ENCODE measurements around the gene PKD1L1. TPM values are rescaled to one million over a fixed set of nuclear protein-coding genes. Genes with fewer than 3 reads are reported as not detected.

Gene PKD1L1
- total RNA-seq, 1 experiment from 2014 or later: 0.17 TPM

- TF ChIP-seq, protein P1, sequence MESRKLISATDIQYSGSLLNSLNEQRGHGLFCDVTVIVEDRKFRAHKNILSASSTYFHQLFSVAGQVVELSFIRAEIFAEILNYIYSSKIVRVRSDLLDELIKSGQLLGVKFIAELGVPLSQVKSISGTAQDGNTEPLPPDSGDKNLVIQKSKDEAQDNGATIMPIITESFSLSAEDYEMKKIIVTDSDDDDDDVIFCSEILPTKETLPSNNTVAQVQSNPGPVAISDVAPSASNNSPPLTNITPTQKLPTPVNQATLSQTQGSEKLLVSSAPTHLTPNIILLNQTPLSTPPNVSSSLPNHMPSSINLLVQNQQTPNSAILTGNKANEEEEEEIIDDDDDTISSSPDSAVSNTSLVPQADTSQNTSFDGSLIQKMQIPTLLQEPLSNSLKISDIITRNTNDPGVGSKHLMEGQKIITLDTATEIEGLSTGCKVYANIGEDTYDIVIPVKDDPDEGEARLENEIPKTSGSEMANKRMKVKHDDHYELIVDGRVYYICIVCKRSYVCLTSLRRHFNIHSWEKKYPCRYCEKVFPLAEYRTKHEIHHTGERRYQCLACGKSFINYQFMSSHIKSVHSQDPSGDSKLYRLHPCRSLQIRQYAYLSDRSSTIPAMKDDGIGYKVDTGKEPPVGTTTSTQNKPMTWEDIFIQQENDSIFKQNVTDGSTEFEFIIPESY (IDR thresholded peaks at IDR 0.05; ENCODE audit: extremely low read depth, insufficient replicate concordance, low read length): no peak
- no peak for TF ChIP-seq EZH2 (IDR thresholded peaks at IDR 0.05)
Measured at GRCh38 chr7:47991270-47991669, 43.0 kb upstream of the PKD1L1 start (continued).

GRCh38 chr7:47990592-47990991, 42.3 kb upstream of the PKD1L1 start:
- no peak overlapping the region for H3K4me3 ChIP-seq (replicated peaks in 1 of 2; ENCODE audit: low read depth in 1 of 2, low read length in 2 of 2)
- no TSS peak for BruUV-seq (replicated peaks)
- no peak overlapping the region for H3K27ac ChIP-seq (ENCODE audit: low read depth, low read length)
- ChIA-PET CTCF (no interaction called here), POLR2A (interaction anchor here (1.3 kb wide), 1 partner anchor 9 kb away, joined by 4 read pairs; no protein-coding TSS in a partner anchor), RAD21 (ENCODE audit: low non-redundant PET in 1 of 2, low total read pairs in 2 of 2, uncharacterized antibody in 2 of 2, unreplicated experiment in 2 of 2) (no interaction called here)
- H2AFZ ChIP-seq (ENCODE audit: low read depth, low read length, poor library complexity, severe bottlenecking): no peak overlapping the region
- no peaks in the 10 kb centered on the region for H3K9me3 ChIP-seq (ENCODE audit: control insufficient read depth in 1 of 2, insufficient read depth in 1 of 2, low read depth in 1 of 2, low read length in 2 of 2)
- no peaks in the 10 kb centered on the region for H3K9me2 ChIP-seq (ENCODE audit: insufficient read depth)
- H4K20me1 ChIP-seq (ENCODE audit: insufficient read depth): no peaks in the 10 kb centered on the region
- DNase-seq (ENCODE audit: low read depth, low spot score) (no peak), ATAC-seq (no peak)
- H3K4me1 ChIP-seq (ENCODE audit: control insufficient read depth in 1 of 2, insufficient read depth in 2 of 2, low read length in 2 of 2): peaks cover 2 to 5% of the 10 kb centered on the region in 2 experiments; a peak in 2 of 4 replicates
- H3K36me3 ChIP-seq (ENCODE audit: control insufficient read depth in 1 of 2, insufficient read depth in 2 of 2, low read length in 2 of 2): no peaks in the 10 kb centered on the region
- no peaks in the 10 kb centered on the region for H3K79me2 ChIP-seq (ENCODE audit: insufficient read depth, low read length)
- no peak overlapping the region for H3K9ac ChIP-seq (ENCODE audit: low read length)
- no peaks in the 10 kb centered on the region for H3K27me3 ChIP-seq (ENCODE audit: insufficient read depth, low read length)
- TF ChIP-seq ATF3 (IDR thresholded peaks at IDR 0.05) (no peak), EGR1 (IDR thresholded peaks at IDR 0.05; ENCODE audit: low read depth) (no peak), POLR2AphosphoS5 (IDR thresholded peaks at IDR 0.05; ENCODE audit: low read depth, low read length) (no peak), JUND (IDR thresholded peaks at IDR 0.05) (no peak), EZH2phosphoT487 (IDR thresholded peaks at IDR 0.05; ENCODE audit: borderline replicate concordance) (no peak)
- TF ChIP-seq, protein P1 (IDR thresholded peaks at IDR 0.05; ENCODE audit: extremely low read depth, insufficient replicate concordance, low read length): no peak
- TF ChIP-seq, protein P2, sequence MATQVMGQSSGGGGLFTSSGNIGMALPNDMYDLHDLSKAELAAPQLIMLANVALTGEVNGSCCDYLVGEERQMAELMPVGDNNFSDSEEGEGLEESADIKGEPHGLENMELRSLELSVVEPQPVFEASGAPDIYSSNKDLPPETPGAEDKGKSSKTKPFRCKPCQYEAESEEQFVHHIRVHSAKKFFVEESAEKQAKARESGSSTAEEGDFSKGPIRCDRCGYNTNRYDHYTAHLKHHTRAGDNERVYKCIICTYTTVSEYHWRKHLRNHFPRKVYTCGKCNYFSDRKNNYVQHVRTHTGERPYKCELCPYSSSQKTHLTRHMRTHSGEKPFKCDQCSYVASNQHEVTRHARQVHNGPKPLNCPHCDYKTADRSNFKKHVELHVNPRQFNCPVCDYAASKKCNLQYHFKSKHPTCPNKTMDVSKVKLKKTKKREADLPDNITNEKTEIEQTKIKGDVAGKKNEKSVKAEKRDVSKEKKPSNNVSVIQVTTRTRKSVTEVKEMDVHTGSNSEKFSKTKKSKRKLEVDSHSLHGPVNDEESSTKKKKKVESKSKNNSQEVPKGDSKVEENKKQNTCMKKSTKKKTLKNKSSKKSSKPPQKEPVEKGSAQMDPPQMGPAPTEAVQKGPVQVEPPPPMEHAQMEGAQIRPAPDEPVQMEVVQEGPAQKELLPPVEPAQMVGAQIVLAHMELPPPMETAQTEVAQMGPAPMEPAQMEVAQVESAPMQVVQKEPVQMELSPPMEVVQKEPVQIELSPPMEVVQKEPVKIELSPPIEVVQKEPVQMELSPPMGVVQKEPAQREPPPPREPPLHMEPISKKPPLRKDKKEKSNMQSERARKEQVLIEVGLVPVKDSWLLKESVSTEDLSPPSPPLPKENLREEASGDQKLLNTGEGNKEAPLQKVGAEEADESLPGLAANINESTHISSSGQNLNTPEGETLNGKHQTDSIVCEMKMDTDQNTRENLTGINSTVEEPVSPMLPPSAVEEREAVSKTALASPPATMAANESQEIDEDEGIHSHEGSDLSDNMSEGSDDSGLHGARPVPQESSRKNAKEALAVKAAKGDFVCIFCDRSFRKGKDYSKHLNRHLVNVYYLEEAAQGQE (IDR thresholded peaks at IDR 0.05; ENCODE audit: low read depth): no peak
- H3K4me2 ChIP-seq (ENCODE audit: low read length): no peak overlapping the region
- intact Hi-C loops (cut with micrococcal nuclease): no loop called here

All from HCT116 (cell line).